ENCODE results near the gene RAI2. TPM values are rescaled to one million over a fixed set of nuclear protein-coding genes. Genes with fewer than 3 reads are reported as not detected.
"Not testable (repeated sequence)": the region's sequence is repeated elsewhere in the genome, so short reads cannot be mapped to it uniquely, and the experiment has no call there.

The RAI2 gene
- polyA plus RNA-seq, 1 experiment: 0.04 TPM

DNA sequence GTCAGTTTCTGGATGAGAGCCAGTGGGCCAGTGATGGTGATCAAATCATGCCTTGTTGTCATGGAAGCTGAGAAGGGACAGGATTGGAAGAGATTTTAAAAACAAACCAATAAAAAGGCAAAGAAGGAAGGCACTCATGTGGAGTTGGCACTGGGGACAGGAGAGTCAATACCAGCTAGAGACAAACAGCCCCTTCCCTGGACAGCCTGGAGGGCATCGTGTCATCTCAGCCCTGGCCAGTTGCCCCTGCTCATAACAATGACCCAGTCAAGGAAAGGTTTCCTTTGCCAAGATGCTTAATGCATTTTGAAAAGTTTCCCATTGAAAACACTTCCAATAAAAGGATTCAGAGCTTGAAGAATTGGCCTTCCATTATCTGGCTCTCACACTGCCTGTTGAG lies 68.3 kb downstream of the RAI2 start:
- H3K36me3 ChIP-seq (ENCODE audit: control insufficient read depth, insufficient read depth, low read length): no peaks in the 10 kb centered on the region
- no peak for TF ChIP-seq CTCF (IDR thresholded peaks at IDR 0.05; ENCODE audit: insufficient read depth, low read depth, low read length)
- no peak for DNase-seq (ENCODE audit: low read depth)
- ChIA-PET CTCF (no interaction called here), POLR2A (no interaction called here)
- H3K27me3 ChIP-seq (ENCODE audit: control insufficient read depth, insufficient read depth, low read length): no peaks in the 10 kb centered on the region
- H3K4me3 ChIP-seq (ENCODE audit: low read depth, low read length): no peak overlapping the region

GRCh38 chrX:17788956-17789562 lies 72.0 kb downstream of the RAI2 start:
- DNase-seq (ENCODE audit: low read depth): no peak
- Histone ChIP-seq H3K27me3 (ENCODE audit: control insufficient read depth, insufficient read depth, low read length) (no peaks in the 10 kb centered on the region), H3K4me3 (ENCODE audit: low read depth, low read length) (no peak overlapping the region), H3K36me3 (ENCODE audit: control insufficient read depth, insufficient read depth, low read length) (no peaks in the 10 kb centered on the region)
- no peak for TF ChIP-seq CTCF (IDR thresholded peaks at IDR 0.05; ENCODE audit: insufficient read depth, low read depth, low read length)
- POLR2A ChIA-PET: no interaction called here
- CTCF ChIA-PET: interaction anchor here (0.6 to 1.8 kb wide), 3 partner anchors 10 to 16 kb away, joined by 3 to 5 read pairs (median 4); no protein-coding TSS in a partner anchor

- Histone ChIP-seq H3K27me3 (ENCODE audit: control insufficient read depth, insufficient read depth, low read length) (no peaks in the 10 kb centered on the region), H3K4me3 (ENCODE audit: low read depth, low read length) (no peak overlapping the region), H3K36me3 (ENCODE audit: control insufficient read depth, insufficient read depth, low read length) (no peaks in the 10 kb centered on the region)
- peak; percentile 1 for DNase-seq (ENCODE audit: low read depth)
- ChIA-PET CTCF (interaction anchor here (1.8 kb wide), 1 partner anchor 13 kb away, joined by 5 read pairs; no protein-coding TSS in a partner anchor), POLR2A (no interaction called here)
- peak; percentile 78 for TF ChIP-seq CTCF (IDR thresholded peaks at IDR 0.05; ENCODE audit: insufficient read depth, low read depth, low read length)
Observed at GRCh38 chrX:17788439-17788838, 72.7 kb downstream of the RAI2 start.

GRCh38 chrX:17787557-17787956 lies 73.5 kb downstream of the RAI2 start:
- no peak for TF ChIP-seq CTCF (IDR thresholded peaks at IDR 0.05; ENCODE audit: insufficient read depth, low read depth, low read length)
- no peak for DNase-seq (ENCODE audit: low read depth)
- Histone ChIP-seq H3K36me3 (ENCODE audit: control insufficient read depth, insufficient read depth, low read length) (no peaks in the 10 kb centered on the region), H3K27me3 (ENCODE audit: control insufficient read depth, insufficient read depth, low read length) (no peaks in the 10 kb centered on the region), H3K4me3 (ENCODE audit: low read depth, low read length) (no peak overlapping the region)
- POLR2A ChIA-PET: no interaction called here
- CTCF ChIA-PET: interaction anchor here (1.8 kb wide), 1 partner anchor 14 kb away, joined by 5 read pairs; no protein-coding TSS in a partner anchor

DNA sequence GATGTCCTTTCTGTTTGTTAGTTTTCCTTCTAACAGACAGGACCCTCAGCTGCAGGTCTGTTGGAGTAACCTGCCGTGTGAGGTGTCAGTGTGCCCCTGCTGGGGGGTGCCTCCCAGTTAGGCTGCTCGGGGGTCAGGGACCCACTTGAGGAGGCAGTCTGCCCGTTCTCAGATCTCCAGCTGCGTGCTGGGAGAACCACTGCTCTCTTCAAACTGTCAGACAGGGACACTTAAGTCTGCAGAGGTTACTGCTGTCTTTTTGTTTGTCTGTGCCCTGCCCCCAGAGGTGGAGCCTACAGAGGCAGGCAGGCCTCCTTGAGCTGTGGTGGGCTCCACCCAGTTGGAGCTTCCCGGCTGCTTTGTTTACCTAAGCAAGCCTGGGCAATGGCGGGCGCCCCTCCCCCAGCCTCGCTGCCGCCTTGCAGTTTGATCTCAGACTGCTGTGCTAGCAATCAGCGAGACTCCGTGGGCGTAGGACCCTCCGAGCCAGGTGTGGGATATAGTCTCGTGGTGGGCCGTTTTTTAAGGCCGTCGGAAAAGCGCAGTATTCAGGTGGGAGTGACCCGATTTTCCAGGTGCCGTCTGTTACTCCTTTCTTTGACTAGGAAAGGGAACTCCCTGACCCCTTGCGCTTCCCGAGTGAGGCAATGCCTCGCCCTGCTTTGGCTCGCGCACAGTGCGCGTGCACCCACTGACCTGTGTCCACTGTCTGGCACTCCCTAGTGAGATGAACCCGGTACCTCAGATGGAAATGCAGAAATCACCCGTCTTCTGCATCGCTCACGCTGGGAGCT lies 74.3 kb downstream of the RAI2 start:
- H3K36me3 ChIP-seq (ENCODE audit: control insufficient read depth, insufficient read depth, low read length); H3K27me3 ChIP-seq (ENCODE audit: control insufficient read depth, insufficient read depth, low read length); DNase-seq (ENCODE audit: low read depth); H3K4me3 ChIP-seq (ENCODE audit: low read depth, low read length); CTCF ChIA-PET; POLR2A ChIA-PET: not testable (repeated sequence)
